Sigmoid colon (tissue), 3 donors: Measurements from ENCODE around the gene LY6G6D.

Source experiments
- POLR2A ChIP-seq, 2 donors: fragments of 450-650 bp; IDR thresholded peaks; one replicate each; pipeline ENCODE4 v1.6.1; 2016; ENCODE audit warnings: antibody characterized with exemption in 2 of 2, mild to moderate bottlenecking in 2 of 2, moderate library complexity in 2 of 2
- TF ChIP-seq, protein P1 (sequence below), 4 experiments: fragments of 450-650 bp in 3 of 4; fragments of 200-600 bp in 1 of 4; IDR thresholded peaks; one replicate each; pipeline ENCODE4 v1.5.1; 2016 to 2019; ENCODE audit warnings: antibody characterized with exemption in 4 of 4, mild to moderate bottlenecking in 3 of 4, moderate library complexity in 2 of 4

DNA sequence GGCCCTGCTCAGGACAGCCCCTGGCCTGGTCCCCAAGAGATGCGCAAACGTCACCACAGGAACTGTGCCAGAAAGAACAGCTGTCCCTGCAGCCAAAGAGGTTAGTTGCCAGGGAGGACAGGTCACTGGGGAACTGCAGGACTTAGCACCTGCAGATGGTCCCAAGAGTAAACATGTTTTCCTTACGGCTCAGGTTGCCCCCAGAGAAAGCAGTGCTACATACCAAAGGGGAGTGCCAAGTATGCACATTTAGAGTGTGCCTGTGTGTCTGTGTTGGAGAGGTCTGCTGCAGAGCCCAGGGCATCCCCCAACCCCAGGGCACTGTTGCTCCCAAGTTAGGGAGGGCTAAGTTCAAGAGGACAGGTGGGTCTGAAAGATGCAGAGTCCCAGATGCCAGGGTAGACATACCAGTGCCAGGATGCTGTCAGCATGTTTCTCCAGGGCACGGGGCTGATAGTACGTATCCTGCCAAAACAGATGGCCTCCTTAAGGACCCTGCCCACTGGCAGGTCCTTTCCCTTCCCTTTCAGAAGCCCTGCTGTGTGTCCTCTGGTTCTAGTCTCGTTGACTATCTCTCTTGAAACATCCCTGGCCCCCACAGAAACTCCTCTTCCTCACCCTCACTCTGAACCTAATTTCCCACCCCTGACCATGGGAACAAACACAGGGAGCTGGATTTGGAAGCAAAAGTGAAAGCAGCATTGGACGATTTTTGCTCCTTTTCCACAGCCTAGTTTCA, 13.3 kb upstream of the LY6G6D start:
- no peak for TF ChIP-seq POLR2A (IDR thresholded peaks at IDR 0.05)
- TF ChIP-seq, protein P1, sequence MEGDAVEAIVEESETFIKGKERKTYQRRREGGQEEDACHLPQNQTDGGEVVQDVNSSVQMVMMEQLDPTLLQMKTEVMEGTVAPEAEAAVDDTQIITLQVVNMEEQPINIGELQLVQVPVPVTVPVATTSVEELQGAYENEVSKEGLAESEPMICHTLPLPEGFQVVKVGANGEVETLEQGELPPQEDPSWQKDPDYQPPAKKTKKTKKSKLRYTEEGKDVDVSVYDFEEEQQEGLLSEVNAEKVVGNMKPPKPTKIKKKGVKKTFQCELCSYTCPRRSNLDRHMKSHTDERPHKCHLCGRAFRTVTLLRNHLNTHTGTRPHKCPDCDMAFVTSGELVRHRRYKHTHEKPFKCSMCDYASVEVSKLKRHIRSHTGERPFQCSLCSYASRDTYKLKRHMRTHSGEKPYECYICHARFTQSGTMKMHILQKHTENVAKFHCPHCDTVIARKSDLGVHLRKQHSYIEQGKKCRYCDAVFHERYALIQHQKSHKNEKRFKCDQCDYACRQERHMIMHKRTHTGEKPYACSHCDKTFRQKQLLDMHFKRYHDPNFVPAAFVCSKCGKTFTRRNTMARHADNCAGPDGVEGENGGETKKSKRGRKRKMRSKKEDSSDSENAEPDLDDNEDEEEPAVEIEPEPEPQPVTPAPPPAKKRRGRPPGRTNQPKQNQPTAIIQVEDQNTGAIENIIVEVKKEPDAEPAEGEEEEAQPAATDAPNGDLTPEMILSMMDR (IDR thresholded peaks at IDR 0.05): no peak
